LNCaP clone FGC (cell line): ENCODE data around the gene FRMD4A.

Source experiments
- DNase-seq: peaks from one replicate; pipeline ENCODE4 v3.0.0-alpha.2; 2011; ENCODE audit warnings: low read depth
- H3K4me3 ChIP-seq: 2 replicates; pipeline ENCODE4 v1.5.1; 2011; ENCODE audit warnings: mild to moderate bottlenecking, low read depth, low read length, control low read depth
- CTCF ChIP-seq: IDR thresholded peaks from 2 replicates; pipeline ENCODE4 v1.5.1; 2012; ENCODE audit warnings: mild to moderate bottlenecking; ENCODE audit not compliant: control insufficient read depth, insufficient read depth; ENCODE audit errors: extremely low read depth

The FRMD4A gene

GRCh38 chr10:13721486-13721885, 609.2 kb downstream of the FRMD4A start:
- no peak for TF ChIP-seq CTCF
- no peak overlapping the region for H3K4me3 ChIP-seq
- DNase-seq: no peak

GRCh38 chr10:13720699-13721098, 610.0 kb downstream of the FRMD4A start:
- H3K4me3 ChIP-seq: no peak overlapping the region
- no peak for TF ChIP-seq CTCF
- no peak for DNase-seq

GRCh38 chr10:13719425-13719824, 611.3 kb downstream of the FRMD4A start:
- DNase-seq: no peak
- no peak for TF ChIP-seq CTCF
- H3K4me3 ChIP-seq: no peak overlapping the region

GRCh38 chr10:13718820-13719219, 611.9 kb downstream of the FRMD4A start:
- H3K4me3 ChIP-seq: no peak overlapping the region
- no peak for TF ChIP-seq CTCF
- no peak for DNase-seq

- H3K4me3 ChIP-seq: peak overlapping the region; percentile 45
- DNase-seq: peak; percentile 67
- no peak for TF ChIP-seq CTCF
These were observed 612.6 kb downstream of the FRMD4A start for GRCh38 chr10:13717936-13718772.

GRCh38 chr10:13717571-13717935, 613.2 kb downstream of the FRMD4A start:
- H3K4me3 ChIP-seq: peak overlapping the region; percentile 45
- no peak for TF ChIP-seq CTCF
- DNase-seq: peak; percentile 55
